Aorta (tissue), 5 donors: ENCODE data around the gene ENPEP. TPM values are rescaled to one million over a fixed set of nuclear protein-coding genes. Genes with fewer than 3 reads are reported as not detected.

Experiments
- ATAC-seq: fragments of 200-7000 bp; cut with Tn5 transposase; one replicate; pipeline ENCODE4 v1.9.1; 2022; ENCODE audit warnings: moderate library complexity; ENCODE audit not compliant: low FRiP score
- DNase-seq, 2 donors: peaks; one replicate each; pipeline ENCODE4 v3.0.0-alpha.2; 2020
- H3K27ac ChIP-seq, 2 donors: one replicate each; pipeline ENCODE4 v1.5.1; 2013; ENCODE audit warnings: low read length in 2 of 2, mild to moderate bottlenecking in 2 of 2, moderate library complexity in 2 of 2, control low read depth in 1 of 2, inconsistent platforms in 1 of 2, low read depth in 1 of 2
- H3K27me3 ChIP-seq, 2 donors: one replicate each; pipeline ENCODE4 v1.6.1; 2013; ENCODE audit warnings: control low read depth in 1 of 2, low read length in 1 of 2, mild to moderate bottlenecking in 1 of 2, moderate library complexity in 1 of 2; ENCODE audit not compliant: insufficient read depth in 2 of 2, control insufficient read depth in 1 of 2
- H3K36me3 ChIP-seq, 2 donors: one replicate each; pipeline ENCODE4 v1.6.1; 2013; ENCODE audit warnings: control low read depth in 1 of 2, low read length in 1 of 2, mild to moderate bottlenecking in 1 of 2; ENCODE audit not compliant: insufficient read depth in 2 of 2, control insufficient read depth in 1 of 2
- H3K4me1 ChIP-seq, 2 donors: one replicate each; pipeline ENCODE4 v1.6.1; 2013; ENCODE audit warnings: low read length in 2 of 2, control low read depth in 1 of 2, mild to moderate bottlenecking in 1 of 2, moderate library complexity in 1 of 2; ENCODE audit not compliant: insufficient read depth in 2 of 2, control insufficient read depth in 1 of 2
- H3K4me3 ChIP-seq, 2 donors: one replicate each; pipeline ENCODE4 v1.5.1; 2013; ENCODE audit warnings: low read length in 2 of 2, control low read depth in 1 of 2, mild to moderate bottlenecking in 1 of 2
- H3K9me3 ChIP-seq: one replicate; pipeline ENCODE4 v1.6.1; 2013; ENCODE audit warnings: mild to moderate bottlenecking, low read length; ENCODE audit not compliant: control insufficient read depth
- WGBS, 2 donors: extraction: QIAGEN DNeasy Blood & Tissue Kit; methylation state at CpG; one replicate each; pipeline ENCODE4 v1.1.7; 2013; 5-methylcytosine and 5-hydroxymethylcytosine counted together
- intact Hi-C, 2 donors: fragments of 100-400 bp; cut with DNase I; formaldehyde crosslinking; loops; one replicate each; pipeline versions ENCODE4 v1.14.2 to v1.15.0; 2022
- polyA plus RNA-seq, 2 donors: library from polyadenylated mRNA; stranded (reverse); fragments of 200-250 nt; gene quantifications; one replicate each; pipeline ENCODE4 v1.2.3, GENCODE V29; 2013
- total RNA-seq, 2 donors: library from RNA; stranded (reverse); fragmentation: NEBNext Ultra II Directional; extraction: Animal tissue kit (Norgen Biotek cat#: 25700); gene quantifications; one replicate each; pipeline ENCODE4 v1.2.1, GENCODE V29; 2021
- donor health status: healthy with polysubstance abuse.
- donor health status: Bipolar disorder and iron deficiency.
- donor health status: DM: no; HTN: no; CAD: no.
- donor health status: DM: no; HTN: no; CAD: no.
- donor health status: DM: yes; HTN: yes; CAD: no.

Gene ENPEP
- total and polyA plus RNA-seq, 4 donors: 4.3 to 7.4 (median 4.8) TPM; not detected in 1

- DNase-seq (no peak), ATAC-seq (no peak)
- Histone ChIP-seq H3K36me3 (no peaks in the 10 kb centered on the region), H3K4me3 (no peak overlapping the region), H3K9me3 (no peaks in the 10 kb centered on the region), H3K4me1 (no peaks in the 10 kb centered on the region), H3K27me3 (no peaks in the 10 kb centered on the region), H3K27ac (no peak overlapping the region)
- intact Hi-C loops: no loop called here
- WGBS, 2 donors: 77 to 83% methylated on average over 2 of the region's 2 CpGs
Observed at GRCh38 chr4:110520886-110521285, 44.9 kb downstream of the ENPEP start.

- no peak for DNase-seq
- WGBS, 2 donors: 87 to 88% methylated on average over 3 of the region's 3 CpGs
- Histone ChIP-seq H3K36me3 (no peaks in the 10 kb centered on the region), H3K4me3 (no peak overlapping the region), H3K4me1 (no peaks in the 10 kb centered on the region), H3K27me3 (no peaks in the 10 kb centered on the region), H3K9me3 (no peaks in the 10 kb centered on the region), H3K27ac (no peak overlapping the region)
- intact Hi-C loops: no loop called here
- no peak for ATAC-seq
Observed at GRCh38 chr4:110526589-110526988, 50.6 kb downstream of the ENPEP start.

GRCh38 chr4:110527156-110527555 is 51.2 kb downstream of the ENPEP start:
- DNase-seq: no peak
- 86 to 91% methylated on average over 4 of the region's 4 CpGs for WGBS, 2 donors
- no peak overlapping the region for H3K4me3 ChIP-seq
- intact Hi-C loops: no loop called here
- H3K27ac ChIP-seq: no peak overlapping the region
- no peak for ATAC-seq
- no peaks in the 10 kb centered on the region for H3K36me3 ChIP-seq
- H3K9me3 ChIP-seq: no peaks in the 10 kb centered on the region
- H3K4me1 ChIP-seq: no peaks in the 10 kb centered on the region
- no peaks in the 10 kb centered on the region for H3K27me3 ChIP-seq

GRCh38 chr4:110532901-110533589 is 57.1 kb downstream of the ENPEP start:
- Histone ChIP-seq H3K9me3 (no peaks in the 10 kb centered on the region), H3K36me3 (no peaks in the 10 kb centered on the region), H3K4me1 (no peaks in the 10 kb centered on the region), H3K4me3 (no peak overlapping the region), H3K27me3 (no peaks in the 10 kb centered on the region), H3K27ac (peak overlapping the region in 1 of 2 donors; percentile 12)
- DNase-seq (no peak), ATAC-seq (no peak)
- intact Hi-C loops: no loop called here
- 34 to 39% methylated on average over 4 of the region's 4 CpGs for WGBS, 2 donors

GRCh38 chr4:110533590-110533910 is 57.6 kb downstream of the ENPEP start:
- 27 to 33% methylated on average over 2 of the region's 2 CpGs for WGBS, 2 donors
- H3K27ac ChIP-seq: peak overlapping the region in 1 of 2 donors; percentile 12
- no peaks in the 10 kb centered on the region for H3K27me3 ChIP-seq
- H3K4me1 ChIP-seq: no peaks in the 10 kb centered on the region
- no peaks in the 10 kb centered on the region for H3K36me3 ChIP-seq
- intact Hi-C loops: no loop called here
- ATAC-seq (no peak), DNase-seq (no peak)
- no peaks in the 10 kb centered on the region for H3K9me3 ChIP-seq
- H3K4me3 ChIP-seq: peak overlapping the region in 1 of 2 donors; percentile 34

GRCh38 chr4:110533940-110534339 is 58.0 kb downstream of the ENPEP start:
- no peaks in the 10 kb centered on the region for H3K4me1 ChIP-seq
- 10 to 15% methylated on average over 3 of the region's 3 CpGs for WGBS, 2 donors
- no peak for ATAC-seq

GRCh38 chr4:110540581-110540980 is 64.6 kb downstream of the ENPEP start:
- ATAC-seq (no peak), DNase-seq (no peak)
- Histone ChIP-seq H3K27ac (no peak overlapping the region), H3K4me3 (no peak overlapping the region), H3K9me3 (no peaks in the 10 kb centered on the region), H3K4me1 (peaks cover 0 to 1% of the 10 kb centered on the region in 2 donors), H3K36me3 (no peaks in the 10 kb centered on the region), H3K27me3 (no peaks in the 10 kb centered on the region)
- intact Hi-C loops: no loop called here
- 19 to 33% methylated on average over 3 of the region's 3 CpGs for WGBS, 2 donors

More at GRCh38 chr4:110533940-110534339, 58.0 kb downstream of the ENPEP start:
- Histone ChIP-seq H3K9me3 (no peaks in the 10 kb centered on the region), H3K4me3 (peak overlapping the region in 1 of 2 donors; percentile 34), H3K27ac (no peak overlapping the region), H3K36me3 (no peaks in the 10 kb centered on the region), H3K27me3 (no peaks in the 10 kb centered on the region)
- intact Hi-C loops: no loop called here
- DNase-seq: no peak

- H3K27me3 ChIP-seq: no peaks in the 10 kb centered on the region
- no peak for DNase-seq
- peaks cover 0 to 1% of the 10 kb centered on the region in 2 donors for H3K4me1 ChIP-seq
- no peak overlapping the region for H3K27ac ChIP-seq
- H3K36me3 ChIP-seq: no peaks in the 10 kb centered on the region
- intact Hi-C loops: no loop called here
- H3K4me3 ChIP-seq: no peak overlapping the region
- no peaks in the 10 kb centered on the region for H3K9me3 ChIP-seq
- 44 to 61% methylated on average over 1 of the region's 1 CpG for WGBS, 2 donors
- ATAC-seq: no peak
Observed at GRCh38 chr4:110540982-110541451, 65.1 kb downstream of the ENPEP start.

- no peak for DNase-seq
- peaks cover 0 to 1% of the 10 kb centered on the region in 2 donors for H3K4me1 ChIP-seq
- 64 to 87% methylated on average over 2 of the region's 2 CpGs for WGBS, 2 donors
- no peaks in the 10 kb centered on the region for H3K9me3 ChIP-seq
- no peaks in the 10 kb centered on the region for H3K27me3 ChIP-seq
- intact Hi-C loops: no loop called here
- no peak overlapping the region for H3K27ac ChIP-seq
- H3K36me3 ChIP-seq: no peaks in the 10 kb centered on the region
- no peak for ATAC-seq
- no peak overlapping the region for H3K4me3 ChIP-seq
Observed at GRCh38 chr4:110543577-110543976, 67.6 kb downstream of the ENPEP start.
